Measurements from ENCODE around the gene CORIN. TPM values are rescaled to one million over a fixed set of nuclear protein-coding genes. Genes with fewer than 3 reads are reported as not detected.

The CORIN gene
- total and polyA plus RNA-seq, 10 of the 15 experiments (the other 5 are each of a cell fraction or from before 2014, with no cell fraction given), result 0.02 to 0.45 (median 0.09) TPM; not detected in 3

DNA sequence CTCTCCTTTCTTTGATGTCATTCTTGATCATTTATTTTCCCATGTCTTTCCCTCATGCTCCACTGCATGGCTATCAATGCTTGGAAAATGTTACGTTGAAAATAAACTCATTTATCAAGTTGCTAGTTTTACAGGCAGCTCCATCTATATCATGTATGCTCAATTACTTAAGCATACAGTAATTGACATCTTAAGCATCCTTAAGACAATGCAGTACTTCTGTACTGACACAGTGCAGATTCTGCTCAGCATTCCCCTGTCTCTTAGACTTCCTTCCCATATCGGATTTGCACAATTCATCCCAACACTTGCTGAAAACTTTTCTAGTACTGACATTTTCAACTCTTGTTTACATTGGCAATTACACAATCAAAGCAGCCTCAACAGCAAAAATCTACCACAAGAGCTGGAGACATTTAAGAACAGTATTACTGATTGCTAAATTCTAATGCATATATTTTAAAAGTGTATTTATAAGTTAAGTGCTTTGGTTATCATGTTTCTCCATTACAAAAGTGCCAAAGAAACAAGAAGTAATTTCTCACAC, 187.2 kb downstream of the CORIN start:
- ATAC-seq (no peak), DNase-seq (ENCODE audit: low read depth, low spot score) (no peak), FAIRE-seq (no peak)
- ChIA-PET CTCF (interaction anchor here (1.4 to 2.5 kb wide), 2 partner anchors 12 to 18 kb away, joined by 4 to 8 read pairs; no protein-coding TSS in a partner anchor), RAD21 (ENCODE audit: unreplicated experiment) (no interaction called here), SMC1A (ENCODE audit: uncharacterized antibody, unreplicated experiment) (interaction anchor here (0.6 to 1.6 kb wide), 2 partner anchors 12 to 877 kb away, joined by 3 to 4 read pairs; no protein-coding TSS in a partner anchor), POLR2A (no interaction called here)
- H3K27ac ChIP-seq (ENCODE audit: control insufficient read depth, insufficient read depth), result no peak overlapping the region
- no peak overlapping the region for H3K9ac ChIP-seq (ENCODE audit: control insufficient read depth, insufficient read depth, low read length)
- H4K20me1 ChIP-seq (ENCODE audit: control insufficient read depth, insufficient read depth), result no peaks in the 10 kb centered on the region
- no TSS peak for BruUV-seq (replicated peaks)
- H3K4me2 ChIP-seq (ENCODE audit: control insufficient read depth, insufficient read depth), result no peak overlapping the region
- H3K4me1 ChIP-seq (ENCODE audit: control insufficient read depth, insufficient read depth, low read length), result no peaks in the 10 kb centered on the region
- no peak overlapping the region for H3K4me3 ChIP-seq
- H3K9me3 ChIP-seq (replicated peaks; ENCODE audit: control insufficient read depth, insufficient read depth, low read length), result no peaks in the 10 kb centered on the region
- 80% methylated on average over 2 of the region's 2 CpGs for WGBS (ENCODE audit: insufficient coverage, insufficient replicate concordance, low lambda C conversion rate, missing lambda C conversion rate)
- intact Hi-C loops (cut with micrococcal nuclease; ENCODE audit: unreplicated experiment) (no loop called here), in situ Hi-C loops (cut with MboI) (no loop called here)
- H3K27me3 ChIP-seq (replicated peaks in 1 of 2; ENCODE audit: control insufficient read depth in 2 of 2, insufficient read depth in 2 of 2, low read length in 1 of 2), result no peaks in the 10 kb centered on the region
- no peak overlapping the region for H2AFZ ChIP-seq (ENCODE audit: control insufficient read depth, low read depth, low read length)
- no peaks in the 10 kb centered on the region for H3K79me2 ChIP-seq (ENCODE audit: control insufficient read depth, insufficient read depth, low read length)
- TF ChIP-seq, protein P1, sequence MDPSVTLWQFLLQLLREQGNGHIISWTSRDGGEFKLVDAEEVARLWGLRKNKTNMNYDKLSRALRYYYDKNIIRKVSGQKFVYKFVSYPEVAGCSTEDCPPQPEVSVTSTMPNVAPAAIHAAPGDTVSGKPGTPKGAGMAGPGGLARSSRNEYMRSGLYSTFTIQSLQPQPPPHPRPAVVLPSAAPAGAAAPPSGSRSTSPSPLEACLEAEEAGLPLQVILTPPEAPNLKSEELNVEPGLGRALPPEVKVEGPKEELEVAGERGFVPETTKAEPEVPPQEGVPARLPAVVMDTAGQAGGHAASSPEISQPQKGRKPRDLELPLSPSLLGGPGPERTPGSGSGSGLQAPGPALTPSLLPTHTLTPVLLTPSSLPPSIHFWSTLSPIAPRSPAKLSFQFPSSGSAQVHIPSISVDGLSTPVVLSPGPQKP (IDR thresholded peaks at IDR 0.05; ENCODE audit: low read depth, low read length), result no peak
- TF ChIP-seq SMC3 (IDR thresholded peaks at IDR 0.05; ENCODE audit: borderline replicate concordance, low read length), result no peak
- TF ChIP-seq STAT3 (IDR thresholded peaks at IDR 0.05; ENCODE audit: low read depth, low read length), result no peak
- TF ChIP-seq ASH2L (IDR thresholded peaks at IDR 0.05; ENCODE audit: borderline replicate concordance, low read depth), result no peak
- no peak for TF ChIP-seq JUND (IDR thresholded peaks at IDR 0.05; ENCODE audit: low read depth, low read length)
- TF ChIP-seq SREBF1 (IDR thresholded peaks at IDR 0.05; ENCODE audit: low read length), result no peak
- TF ChIP-seq ZBED1 (IDR thresholded peaks at IDR 0.05; ENCODE audit: borderline replicate concordance), result no peak
- no peak for TF ChIP-seq CEBPB (IDR thresholded peaks at IDR 0.05; ENCODE audit: borderline replicate concordance in 1 of 2, low read depth in 2 of 2, low read length in 2 of 2)
- TF ChIP-seq EGR1 (IDR thresholded peaks at IDR 0.05; ENCODE audit: borderline replicate concordance in 1 of 2, low read depth in 2 of 2, low read length in 2 of 2), result no peak
- TF ChIP-seq SRF (IDR thresholded peaks at IDR 0.05; ENCODE audit: low read depth in 2 of 2, low read length in 2 of 2), result no peak
- no peaks in the 10 kb centered on the region for H3K36me3 ChIP-seq (ENCODE audit: control insufficient read depth in 2 of 2, insufficient read depth in 2 of 2, low read length in 1 of 2)

All from GM12878 (cell line).